NCI-H2029 (cell line): Measurements from ENCODE around the gene NOSTRIN.
"Not testable (repeated sequence)": the region's sequence is repeated elsewhere in the genome, so short reads cannot be mapped to it uniquely, and the experiment has no call there.

Experiments
- DNase-seq: peaks from one replicate; lab custom pipeline; 2025; lab: John Stamatoyannopoulos, UW

Gene NOSTRIN

GRCh38 chr2:168790226-168790902 is 12.1 kb upstream of the NOSTRIN start:
- no peak for DNase-seq

- DNase-seq, result not testable (repeated sequence)
Measured at GRCh38 chr2:168791140-168791539, 11.3 kb upstream of the NOSTRIN start.

DNA sequence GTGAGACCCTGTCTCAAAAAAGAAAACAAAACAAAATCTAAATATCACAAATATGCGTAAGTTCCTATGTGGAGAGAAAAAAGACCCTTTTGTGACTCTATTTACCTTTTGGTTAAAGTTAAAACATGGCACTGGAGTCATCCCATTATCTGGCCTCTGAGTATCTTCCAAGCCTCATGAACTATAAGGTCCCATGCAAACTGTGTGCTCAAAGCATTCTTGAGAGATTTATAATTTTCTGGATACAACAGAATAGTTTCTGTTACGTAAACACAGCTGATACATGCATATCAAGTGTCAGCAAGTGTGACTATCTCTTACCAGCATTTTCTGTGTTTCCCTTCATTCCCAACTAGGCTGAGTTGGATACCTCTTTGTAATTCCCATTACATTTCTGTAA is 8.8 kb upstream of the NOSTRIN start:
- DNase-seq, result no peak

DNA sequence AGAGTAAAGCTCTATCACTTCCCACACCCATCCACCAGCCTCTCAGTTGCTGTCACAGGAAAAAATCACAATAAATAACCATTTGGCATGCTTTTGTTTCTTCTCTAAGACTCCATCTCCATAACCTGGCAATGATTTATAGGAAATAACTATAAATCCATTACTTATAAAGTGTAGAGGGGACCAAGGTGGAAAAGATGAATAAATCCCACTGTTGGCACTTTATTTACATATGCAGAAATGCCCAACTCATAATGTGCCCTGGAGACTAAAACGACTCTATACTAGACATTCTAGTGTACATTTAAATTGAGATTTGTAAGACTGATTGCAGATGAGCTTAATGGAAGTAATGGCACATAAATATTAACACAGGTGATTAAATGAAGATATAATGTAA is 7.5 kb upstream of the NOSTRIN start:
- DNase-seq, result no peak

- DNase-seq, result no peak
Measured at GRCh38 chr2:168796090-168796577, 6.3 kb upstream of the NOSTRIN start.

- DNase-seq, result no peak
Measured at GRCh38 chr2:168796583-168797285, 5.7 kb upstream of the NOSTRIN start.

GRCh38 chr2:168797286-168797655 is 5.2 kb upstream of the NOSTRIN start:
- DNase-seq, result no peak

DNA sequence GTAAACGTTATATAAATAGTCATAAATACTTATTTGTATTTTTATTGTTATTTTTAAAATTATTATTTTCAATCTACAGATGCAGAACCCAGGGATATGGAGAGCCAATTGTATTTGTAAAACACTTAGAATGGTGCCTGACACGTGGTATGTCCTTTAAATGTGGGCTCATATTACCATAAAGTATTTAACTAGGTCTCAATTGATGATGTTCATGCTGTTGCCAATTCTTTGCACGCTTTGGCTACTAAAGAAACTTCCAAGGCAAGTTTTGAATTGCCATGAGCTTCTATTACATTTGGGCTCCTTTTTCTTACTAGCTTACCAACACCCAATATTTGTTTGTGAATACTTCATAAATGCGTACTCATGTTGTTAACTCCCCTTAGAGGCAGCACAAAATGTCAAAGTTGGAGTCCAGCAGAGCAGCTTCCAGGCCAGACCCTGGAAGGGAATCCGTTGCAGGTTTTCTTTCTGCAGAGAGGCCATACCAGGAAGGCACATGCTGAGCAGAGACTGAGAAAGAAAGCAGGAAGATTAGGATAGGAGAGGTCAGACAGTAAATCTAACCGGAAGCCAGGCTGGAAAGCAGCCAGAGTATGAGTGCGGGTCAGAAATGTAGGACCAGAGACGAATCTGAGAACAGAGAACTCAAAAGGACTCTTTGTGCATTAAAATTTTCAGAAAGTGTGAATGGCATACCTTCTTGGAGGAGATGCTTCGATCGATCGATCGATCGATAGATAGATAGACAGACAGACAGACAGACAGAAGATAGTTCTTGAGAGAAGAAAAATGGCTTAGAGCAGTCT is 4.2 kb upstream of the NOSTRIN start:
- DNase-seq, result peak; percentile 25

DNA sequence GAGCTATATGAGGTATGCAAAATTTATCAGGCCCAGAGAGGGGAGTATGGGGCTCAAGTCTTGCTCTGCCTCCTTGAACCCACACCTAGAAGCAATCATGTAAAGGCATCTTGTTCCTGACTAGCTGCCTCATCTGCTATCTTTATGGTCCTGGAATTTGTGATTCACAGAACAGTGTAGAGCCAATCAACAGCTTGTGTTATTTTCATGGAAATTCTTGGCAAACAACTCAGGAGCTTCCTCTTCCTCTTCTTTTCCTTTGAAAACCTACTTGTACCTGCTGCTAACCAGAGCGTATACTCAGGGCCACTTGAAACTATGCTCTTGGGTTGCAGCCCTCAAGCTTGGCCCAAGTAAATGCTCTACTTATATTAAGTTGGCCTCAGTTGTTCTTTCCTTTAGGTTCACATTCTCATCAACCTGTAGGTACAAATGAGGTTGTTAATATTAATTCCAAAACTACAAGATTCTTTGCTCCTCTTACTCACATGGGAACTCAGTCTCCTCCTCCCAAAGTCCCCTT is 3.5 kb upstream of the NOSTRIN start:
- DNase-seq, result no peak

GRCh38 chr2:168801471-168801870 is 966 bp upstream of the NOSTRIN start:
- no peak for DNase-seq

DNA sequence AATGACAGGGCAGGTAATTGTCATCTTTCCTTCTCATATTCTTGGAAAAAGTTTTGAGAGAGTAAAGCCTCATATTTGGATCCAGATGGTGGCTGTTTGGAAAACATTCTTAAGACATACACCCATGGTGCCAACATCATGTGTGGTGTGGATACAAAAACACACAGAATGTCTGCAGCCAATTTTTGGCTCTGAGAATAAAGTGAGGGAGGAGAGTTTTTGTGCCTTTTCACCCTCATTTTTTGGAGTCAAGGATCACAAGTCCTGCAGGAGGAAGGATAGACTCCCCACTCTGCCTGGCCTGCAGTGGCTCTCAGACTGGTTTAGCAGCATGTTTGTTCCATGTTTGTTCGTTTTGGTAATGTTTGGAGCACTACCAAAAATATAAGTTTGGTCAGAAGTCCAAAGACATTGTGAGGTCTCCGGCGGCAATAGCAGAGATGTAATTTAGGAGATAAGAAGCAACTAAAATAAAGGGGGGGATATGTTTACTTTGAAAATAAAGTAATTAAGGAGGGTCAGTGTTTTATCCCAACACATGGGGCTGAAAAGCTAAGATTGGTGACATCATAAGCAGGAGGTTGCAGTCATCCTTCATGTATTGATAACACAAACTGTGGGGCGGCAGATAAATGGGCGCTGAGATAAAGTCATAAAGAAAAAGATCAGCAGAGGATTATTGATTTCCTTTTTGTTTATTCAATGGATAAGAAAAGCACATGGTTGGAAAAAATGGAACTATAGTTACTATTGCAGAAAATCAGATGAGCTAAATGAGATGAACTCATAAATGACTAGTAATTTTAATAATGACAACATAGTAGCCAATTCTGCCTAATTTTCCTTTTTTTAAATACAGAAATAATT is 655 bp downstream of the NOSTRIN start:
- no peak for DNase-seq

GRCh38 chr2:168804214-168804613 is 1.8 kb downstream of the NOSTRIN start:
- DNase-seq, result no peak

- no peak for DNase-seq
Measured at GRCh38 chr2:168805615-168806014, 3.2 kb downstream of the NOSTRIN start.

GRCh38 chr2:168809537-168809936 is 7.1 kb downstream of the NOSTRIN start:
- no peak for DNase-seq

DNA sequence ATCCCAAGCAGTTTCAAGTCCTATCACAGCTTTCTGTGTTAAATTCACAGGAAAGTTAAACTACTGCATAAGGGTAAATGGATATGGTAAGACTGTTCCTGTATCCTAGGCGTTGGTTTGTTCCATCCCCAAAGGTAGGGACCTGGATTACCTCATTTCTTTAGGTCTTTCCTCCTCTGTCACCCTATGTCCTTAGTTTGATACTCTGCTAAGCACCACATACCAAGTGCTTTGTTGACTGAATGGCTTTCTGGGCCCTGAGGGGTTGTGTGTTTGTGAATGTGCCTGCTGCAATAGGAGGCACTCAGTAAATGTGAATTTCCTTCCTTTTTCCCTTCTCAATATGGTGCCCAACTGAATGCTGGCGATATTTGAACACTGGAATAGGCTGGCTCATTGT is 7.8 kb downstream of the NOSTRIN start:
- DNase-seq, result no peak

DNA sequence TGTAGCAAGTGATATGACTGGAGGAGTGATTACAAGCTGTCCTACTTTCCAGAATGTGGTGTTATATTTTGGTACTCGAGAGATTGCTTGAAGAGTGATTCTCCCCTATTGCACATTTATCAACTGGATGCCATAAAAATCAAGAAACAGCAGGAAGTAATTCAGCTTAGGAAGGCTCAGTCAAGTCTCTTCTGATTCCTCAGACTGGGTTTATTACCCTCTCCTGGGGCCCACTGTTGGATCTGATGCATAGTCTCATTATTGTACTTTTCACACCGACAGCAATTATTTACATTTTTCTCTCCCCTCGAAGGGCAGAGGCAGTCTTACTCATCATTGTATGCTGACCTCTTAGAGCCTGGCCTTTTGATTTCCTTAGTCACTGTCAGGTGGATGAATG is 9.3 kb downstream of the NOSTRIN start:
- no peak for DNase-seq

DNA sequence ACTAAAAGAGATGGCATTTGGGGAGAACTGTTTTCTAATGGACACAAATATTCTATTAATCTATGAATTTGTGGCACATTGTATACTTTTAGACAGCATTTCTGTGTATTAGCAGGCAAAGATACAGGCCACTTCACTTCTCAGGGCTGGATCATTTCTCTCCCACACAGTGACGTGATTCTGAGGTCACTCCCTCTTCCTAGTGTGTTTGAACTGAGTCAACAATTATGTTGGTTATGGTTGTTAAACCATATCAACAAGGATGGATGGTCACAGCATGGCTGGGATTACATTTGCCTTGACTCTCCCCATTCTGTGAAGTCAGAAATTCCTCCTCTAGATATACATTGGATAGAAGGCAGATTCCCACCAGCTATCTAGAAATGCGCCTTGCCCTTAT is 11.6 kb downstream of the NOSTRIN start:
- no peak for DNase-seq

- no peak for DNase-seq
Measured at GRCh38 chr2:168814939-168815907, 12.8 kb downstream of the NOSTRIN start.

GRCh38 chr2:168816369-168816768 is 13.9 kb downstream of the NOSTRIN start:
- no peak for DNase-seq

- no peak for DNase-seq
Measured at GRCh38 chr2:168819050-168819715, 16.7 kb downstream of the NOSTRIN start.
